Glomerular endothelial cell (primary cell): ENCODE results near the gene OGG1. TPM values are rescaled to one million over a fixed set of nuclear protein-coding genes. Genes with fewer than 3 reads are reported as not detected.

ENCODE experiments used
- DNase-seq: peaks from one replicate; pipeline ENCODE4 v3.0.0-alpha.2; 2011; ENCODE audit warnings: low read depth, low spot score; ENCODE audit errors: extremely low read depth
- total RNA-seq: library from RNA; depleted of rRNA; stranded (reverse); fragments of >200 nt; gene quantifications from 2 replicates; pipeline ENCODE4 v1.2.3, GENCODE V29; 2015

The OGG1 gene
- 16.7 and 17.5 TPM in 2 replicates for total RNA-seq

DNA sequence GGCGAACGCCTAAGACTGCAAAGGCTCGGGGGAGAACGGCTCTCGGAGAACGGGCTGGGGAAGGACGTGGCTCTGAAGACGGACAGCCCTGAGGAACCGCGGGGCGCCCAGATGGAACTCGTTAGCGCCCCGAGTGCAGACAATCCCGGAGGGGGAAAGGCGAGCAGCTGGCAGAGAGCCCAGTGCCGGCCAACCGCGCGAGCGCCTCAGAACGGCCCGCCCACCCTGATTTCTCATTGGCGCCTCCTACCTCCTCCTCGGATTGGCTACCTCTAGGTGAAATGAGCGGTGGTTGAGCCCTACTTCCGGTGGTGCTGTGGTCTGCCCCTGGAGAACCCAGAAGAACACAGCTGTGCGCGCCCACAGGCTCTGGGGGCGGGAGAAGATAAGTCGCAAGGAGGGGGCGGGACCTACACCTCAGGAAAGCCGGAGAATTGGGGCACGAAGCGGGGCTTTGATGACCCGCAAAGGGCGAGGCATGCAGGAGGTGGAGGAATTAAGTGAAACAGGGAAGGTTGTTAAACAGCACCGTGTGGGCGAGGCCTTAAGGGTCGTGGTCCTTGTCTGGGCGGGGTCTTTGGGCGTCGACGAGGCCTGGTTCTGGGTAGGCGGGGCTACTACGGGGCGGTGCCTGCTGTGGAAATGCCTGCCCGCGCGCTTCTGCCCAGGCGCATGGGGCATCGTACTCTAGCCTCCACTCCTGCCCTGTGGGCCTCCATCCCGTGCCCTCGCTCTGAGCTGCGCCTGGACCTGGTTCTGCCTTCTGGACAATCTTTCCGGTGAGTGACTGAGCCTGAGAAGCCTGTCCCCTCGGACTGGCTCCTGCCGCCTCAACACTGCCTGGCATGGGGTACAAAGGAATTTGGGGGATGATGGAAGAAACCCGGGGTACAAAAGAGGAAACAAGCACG is at the start of gene OGG1:
Gene OGG1 (plus strand): TSS at position 308 of the 911 bp plus-strand sequence. CDS start 335 bp downstream, at position 643.
- DNase-seq = peak; percentile 88

DNA sequence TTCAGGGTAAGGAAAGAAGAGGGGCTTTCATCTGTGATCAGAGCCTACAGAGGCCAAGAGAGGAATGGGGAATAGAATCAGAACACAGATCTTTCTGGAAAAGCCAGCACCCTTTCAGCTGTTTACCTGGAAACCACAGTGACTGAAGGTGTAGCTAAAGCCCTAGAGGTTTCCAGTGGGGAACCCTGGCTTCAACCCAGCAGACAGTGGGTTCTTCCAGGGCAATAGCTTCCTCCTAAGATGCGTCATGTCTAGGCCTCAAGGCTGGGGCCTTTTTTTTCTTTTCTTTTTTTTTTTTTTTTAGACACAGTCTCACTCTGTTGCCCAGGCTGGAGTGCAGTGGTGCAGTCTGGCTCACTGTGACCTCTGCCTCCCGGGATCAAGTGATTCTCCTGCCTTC is 49.2 kb upstream of the OGG1 start:
- no peak for DNase-seq

GRCh38 chr3:9701006-9701405 is 48.7 kb upstream of the OGG1 start:
- DNase-seq = no peak

- DNase-seq = no peak
Measured at GRCh38 chr3:9701711-9702110, 48.0 kb upstream of the OGG1 start.

DNA sequence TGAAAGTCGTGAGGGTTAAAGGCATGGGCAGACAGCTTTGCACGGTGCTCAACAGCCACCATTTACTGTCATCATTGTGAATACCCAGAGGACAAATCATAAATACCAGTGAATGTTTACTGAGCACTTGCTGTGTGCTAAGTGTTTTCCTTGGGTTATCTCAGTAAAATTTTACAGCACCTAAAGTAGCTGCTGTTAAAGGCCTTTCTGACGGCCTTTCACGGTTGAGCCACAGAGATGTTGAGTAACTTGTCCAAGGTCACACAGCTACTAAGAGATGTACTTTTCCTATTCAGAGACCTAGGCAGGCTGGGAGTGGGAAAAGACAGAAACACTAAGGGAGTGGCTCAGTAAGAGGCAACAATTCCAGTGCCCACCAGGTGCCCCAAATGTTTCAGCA is 46.5 kb upstream of the OGG1 start:
- no peak for DNase-seq

GRCh38 chr3:9703736-9704346 is 45.9 kb upstream of the OGG1 start, which contains the start of gene CPNE9:
TSS of gene CPNE9 (plus strand) at chr3:9703833. CDS start at chr3:9703997, 164 bp downstream.
- DNase-seq = no peak

GRCh38 chr3:9704347-9705322 is 45.1 kb upstream of the OGG1 start:
- DNase-seq = no peak

- DNase-seq = no peak
Measured at GRCh38 chr3:9710174-9710739, 39.5 kb upstream of the OGG1 start.

- DNase-seq = no peak
Measured at GRCh38 chr3:9712415-9712814, 37.3 kb upstream of the OGG1 start.

GRCh38 chr3:9713142-9713541 is 36.6 kb upstream of the OGG1 start:
- DNase-seq = no peak

- no peak for DNase-seq
Measured at GRCh38 chr3:9715136-9715535, 34.6 kb upstream of the OGG1 start.

DNA sequence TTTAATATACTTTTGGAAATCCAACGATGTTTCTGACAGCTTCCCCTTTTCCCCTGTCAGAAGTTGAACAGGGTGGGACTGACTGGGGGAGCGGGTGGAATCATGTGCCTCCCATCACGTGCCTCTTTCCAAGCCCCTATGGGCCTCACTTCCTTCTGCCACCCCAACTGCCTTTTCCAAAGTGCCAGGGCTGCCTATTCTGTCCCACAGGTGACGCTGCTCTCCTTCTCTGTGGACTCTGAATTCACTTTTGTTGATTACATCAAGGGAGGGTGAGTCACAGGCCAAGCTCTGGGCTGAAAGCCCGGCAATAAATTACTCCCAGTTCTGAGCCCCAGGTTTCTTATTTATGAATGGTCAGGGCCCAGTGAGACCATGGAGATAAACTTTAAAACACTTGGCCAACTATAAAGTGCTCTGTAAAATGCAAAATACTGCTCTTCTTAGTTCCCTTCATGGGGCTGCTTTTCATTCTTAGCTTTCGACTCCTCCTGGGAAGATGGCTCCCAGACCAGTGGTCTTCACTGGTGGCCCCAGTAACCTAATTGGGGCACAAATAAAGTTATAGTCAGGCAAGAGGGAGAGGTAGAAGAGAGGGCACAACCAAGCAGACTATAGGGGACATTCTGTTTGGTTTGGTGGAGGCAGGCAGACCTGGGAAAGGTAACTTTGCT is 33.9 kb upstream of the OGG1 start:
- DNase-seq = no peak

GRCh38 chr3:9716801-9717555 is 32.8 kb upstream of the OGG1 start:
- no peak for DNase-seq

- no peak for DNase-seq
Measured at GRCh38 chr3:9717563-9717962, 32.2 kb upstream of the OGG1 start.

DNA sequence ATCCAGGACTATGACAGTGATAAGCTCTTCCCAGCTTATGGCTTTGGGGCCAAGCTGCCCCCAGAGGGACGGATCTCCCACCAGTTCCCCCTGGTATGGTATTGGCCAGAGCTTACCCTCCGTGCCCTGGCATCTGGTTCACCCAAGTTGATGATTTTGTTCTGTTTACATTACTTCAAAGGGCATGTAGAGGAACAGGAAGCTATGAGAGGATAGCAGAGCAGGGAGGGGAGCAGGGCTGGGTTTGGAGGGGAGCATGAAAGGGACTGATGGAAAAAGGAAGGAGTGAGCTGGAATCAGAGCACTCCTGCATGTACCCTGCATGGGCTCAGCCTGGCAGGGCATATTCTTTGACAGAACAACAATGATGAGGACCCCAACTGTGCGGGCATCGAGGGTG is 31.6 kb upstream of the OGG1 start:
- DNase-seq = no peak

DNA sequence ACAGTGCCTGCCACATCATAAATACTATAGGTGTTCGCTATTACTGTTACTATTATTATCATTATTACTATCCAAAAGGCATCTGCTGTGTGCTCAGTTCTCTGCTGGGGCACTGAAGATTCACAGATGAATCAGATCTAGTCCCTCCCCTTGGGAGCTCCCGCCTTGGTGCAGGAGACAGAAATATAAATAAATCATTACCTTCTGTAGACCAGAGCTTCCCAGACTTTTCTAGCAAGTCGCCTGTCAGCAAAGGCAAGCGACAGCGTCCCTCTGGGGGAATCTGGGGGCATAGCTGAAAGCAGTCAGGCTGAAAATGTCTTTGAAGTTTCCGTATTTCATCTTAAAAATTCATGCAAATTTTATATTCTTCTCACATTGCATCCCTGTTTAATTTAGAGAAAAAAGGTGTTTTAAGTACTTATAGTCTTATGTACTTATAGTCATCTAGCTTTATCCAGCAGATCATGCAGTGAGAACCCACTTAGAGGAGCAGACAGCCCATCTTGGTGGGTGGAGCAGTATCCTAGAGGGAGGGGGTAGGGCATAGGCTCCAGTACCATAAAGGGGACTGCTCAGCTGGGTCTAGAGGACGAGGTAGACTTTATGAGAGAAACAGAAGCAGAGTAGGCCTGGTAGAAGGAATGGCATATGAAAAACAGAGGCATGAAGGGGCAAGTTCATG is 28.6 kb upstream of the OGG1 start:
- DNase-seq = no peak

GRCh38 chr3:9721700-9722060 is 28.1 kb upstream of the OGG1 start:
- no peak for DNase-seq

- DNase-seq = no peak
Measured at GRCh38 chr3:9725775-9726515, 23.8 kb upstream of the OGG1 start.
